BLaER1 treated with 17β-estradiol and CSF1 and Interleukin-3, amounts not matched to agents 10 nM and 100 nM (cell line): ENCODE data around the gene RBP4.

ENCODE experiments used
- H3K27ac ChIP-seq, 11 experiments: shearing (Covaris generic); formaldehyde crosslinking; 2 replicates each; pipeline ENCODE4 v1.8.1; 2022
- H3K27me3 ChIP-seq, 11 experiments: shearing (Covaris generic); formaldehyde crosslinking; 2 replicates each; pipeline ENCODE4 v1.8.1; 2022
- H3K36me3 ChIP-seq, 11 experiments: shearing (Covaris generic); formaldehyde crosslinking; 2 replicates each; pipeline ENCODE4 v1.8.1; 2022
- H3K4me1 ChIP-seq, 10 experiments: shearing (Covaris generic); formaldehyde crosslinking; 2 replicates each; pipeline ENCODE4 v1.8.1; 2022
- H3K4me2 ChIP-seq, 11 experiments: shearing (Covaris generic); formaldehyde crosslinking; 2 replicates each; pipeline ENCODE4 v1.8.1; 2022
- H3K4me3 ChIP-seq, 10 experiments: shearing (Covaris generic); formaldehyde crosslinking; 2 replicates each; pipeline ENCODE4 v1.8.1; 2022
- H3K9ac ChIP-seq, 11 experiments: shearing (Covaris generic); formaldehyde crosslinking; 2 replicates each; pipeline ENCODE4 v1.8.1; 2022
- H3K9me3 ChIP-seq, 11 experiments: shearing (Covaris generic); formaldehyde crosslinking; replicated peaks in 1 of 11; 2 replicates each; pipeline ENCODE4 v1.8.1; 2022
- H4K20me1 ChIP-seq, 11 experiments: shearing (Covaris generic); formaldehyde crosslinking; 2 replicates each; pipeline ENCODE4 v1.8.1; 2022
- Cebpa-rat ChIP-seq, 11 experiments: shearing (Covaris generic); IDR thresholded peaks; 2 replicates each; pipeline ENCODE4 v1.8.1; 2022

The RBP4 gene

GRCh38 chr10:93573051-93573909 is 27.8 kb downstream of the RBP4 start:
- Histone ChIP-seq H3K27me3 (no peaks in the 10 kb centered on the region), H3K36me3 (no peaks in the 10 kb centered on the region), H3K9ac (peak overlapping the region in 3 of 11 experiments; percentile 1 to 38 (median 16); a peak in 4 of 22 replicates), H3K27ac (peak overlapping the region in 6 of 11 experiments; percentile 6 to 61 (median 46); a peak in 10 of 22 replicates), H4K20me1 (no peaks in the 10 kb centered on the region), H3K4me2 (peak overlapping the region; percentile 45 to 87 (median 64)), H3K9me3 (no peaks in the 10 kb centered on the region; a peak in 1 of 22 replicates), H3K4me1 (peaks cover 13 to 41% (median 21%) of the 10 kb centered on the region in 10 experiments), H3K4me3 (no peak overlapping the region; a peak in 2 of 20 replicates)
- TF ChIP-seq Cebpa-rat (IDR thresholded peaks at IDR 0.05) = no peak

GRCh38 chr10:93572606-93573005 is 28.4 kb downstream of the RBP4 start:
- H3K27ac ChIP-seq = peak overlapping the region in 5 of 11 experiments; percentile 6 to 61 (median 51); a peak in 8 of 22 replicates
- H3K4me2 ChIP-seq = peak overlapping the region; percentile 45 to 87 (median 64); a peak in 21 of 22 replicates
- H3K9me3 ChIP-seq = peaks cover 0 to 6% (median 0%) of the 10 kb centered on the region in 11 experiments; a peak in 3 of 22 replicates
- H4K20me1 ChIP-seq = no peaks in the 10 kb centered on the region
- peaks cover 13 to 41% (median 21%) of the 10 kb centered on the region in 10 experiments for H3K4me1 ChIP-seq
- H3K9ac ChIP-seq = peak overlapping the region in 1 of 11 experiments; percentile 16; a peak in 1 of 22 replicates
- no peak for TF ChIP-seq Cebpa-rat (IDR thresholded peaks at IDR 0.05)
- no peaks in the 10 kb centered on the region for H3K27me3 ChIP-seq
- H3K36me3 ChIP-seq = no peaks in the 10 kb centered on the region
- H3K4me3 ChIP-seq = no peak overlapping the region

GRCh38 chr10:93570383-93570782 is 30.7 kb downstream of the RBP4 start:
- Histone ChIP-seq H3K4me1 (peaks cover 13 to 45% (median 21%) of the 10 kb centered on the region in 10 experiments), H3K4me3 (no peak overlapping the region), H3K9ac (no peak overlapping the region), H3K27me3 (no peaks in the 10 kb centered on the region), H4K20me1 (no peaks in the 10 kb centered on the region), H3K36me3 (no peaks in the 10 kb centered on the region), H3K9me3 (peaks cover 0 to 16% (median 10%) of the 10 kb centered on the region in 11 experiments; a peak in 10 of 22 replicates), H3K4me2 (no peak overlapping the region), H3K27ac (no peak overlapping the region)
- TF ChIP-seq Cebpa-rat (IDR thresholded peaks at IDR 0.05) = no peak

DNA sequence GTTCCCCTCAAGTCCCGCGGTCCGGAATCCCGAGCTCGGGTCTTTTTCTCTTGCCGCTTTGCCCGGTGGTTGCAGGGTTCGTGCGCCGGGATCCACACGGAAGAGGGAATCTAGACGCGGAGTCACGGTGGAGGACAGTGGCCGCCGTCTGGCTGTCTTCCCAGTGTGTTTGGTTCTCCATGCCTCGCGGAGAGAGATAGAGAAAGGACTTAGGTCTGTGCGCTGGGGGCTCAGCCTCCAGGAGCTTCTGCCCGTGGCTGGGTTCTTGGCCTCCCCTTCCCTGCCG is 33.0 kb downstream of the RBP4 start:
- TF ChIP-seq Cebpa-rat (IDR thresholded peaks at IDR 0.05) = no peak
- no peak overlapping the region for H3K4me2 ChIP-seq
- H3K9ac ChIP-seq = no peak overlapping the region
- peaks cover 0 to 16% (median 10%) of the 10 kb centered on the region in 11 experiments; a peak in 10 of 22 replicates for H3K9me3 ChIP-seq
- H3K27me3 ChIP-seq = no peaks in the 10 kb centered on the region
- no peak overlapping the region for H3K27ac ChIP-seq
- H3K4me1 ChIP-seq = peaks cover 5 to 32% (median 10%) of the 10 kb centered on the region in 10 experiments
- H3K4me3 ChIP-seq = no peak overlapping the region
- no peaks in the 10 kb centered on the region for H4K20me1 ChIP-seq
- no peaks in the 10 kb centered on the region for H3K36me3 ChIP-seq

DNA sequence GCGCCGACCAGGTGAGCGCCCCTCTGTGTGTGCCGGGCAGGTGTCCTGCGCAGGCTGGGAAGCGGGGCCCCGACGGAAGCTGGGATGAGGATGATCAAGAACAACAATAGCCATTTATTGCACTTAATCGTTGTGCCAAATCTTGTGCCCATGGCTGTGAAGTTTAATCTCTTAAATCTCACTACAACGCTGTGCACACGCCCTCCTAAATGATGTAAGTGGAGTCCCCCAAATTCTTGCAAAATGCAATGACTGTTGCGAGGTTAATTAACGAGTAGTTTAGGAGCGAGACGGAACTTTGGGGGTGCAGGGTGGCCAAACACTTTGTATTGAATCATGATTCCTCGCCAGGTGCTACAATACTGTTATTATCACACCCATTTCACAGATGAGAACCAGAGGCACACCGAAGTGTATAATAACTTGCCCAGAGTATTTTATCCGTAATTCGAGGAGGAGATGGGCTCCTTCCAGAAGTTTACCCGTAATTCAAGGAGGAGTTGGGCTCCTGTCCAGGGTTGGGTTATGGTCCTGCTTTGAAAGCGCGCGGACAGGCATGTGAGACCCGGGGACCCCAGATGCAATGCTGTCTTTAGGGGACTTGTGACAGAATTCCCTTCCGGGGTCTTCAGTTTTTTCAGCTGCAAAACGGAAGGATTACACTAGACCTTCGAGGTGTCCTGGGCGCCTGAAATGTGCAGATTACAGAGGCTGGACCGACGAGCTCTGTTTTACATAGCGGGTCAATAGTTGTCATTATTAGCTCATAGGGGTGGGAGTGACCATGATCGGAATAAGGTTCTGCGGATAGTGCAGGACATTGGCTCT is 33.5 kb downstream of the RBP4 start:
- Histone ChIP-seq H3K36me3 (no peaks in the 10 kb centered on the region), H3K9me3 (peaks cover 0 to 16% (median 10%) of the 10 kb centered on the region in 11 experiments; a peak in 10 of 22 replicates), H3K4me3 (no peak overlapping the region), H4K20me1 (no peaks in the 10 kb centered on the region), H3K4me2 (no peak overlapping the region), H3K27me3 (no peaks in the 10 kb centered on the region), H3K27ac (no peak overlapping the region), H3K4me1 (peaks cover 0 to 27% (median 5%) of the 10 kb centered on the region in 10 experiments; a peak in 15 of 20 replicates), H3K9ac (no peak overlapping the region)
- TF ChIP-seq Cebpa-rat (IDR thresholded peaks at IDR 0.05) = no peak

GRCh38 chr10:93566435-93567276 is 34.4 kb downstream of the RBP4 start, which contains the start of gene FFAR4:
FFAR4 (plus strand) TSS chr10:93566665; CDS start chr10:93566721, 56 bp downstream.
- no peaks in the 10 kb centered on the region for H3K36me3 ChIP-seq
- TF ChIP-seq Cebpa-rat (IDR thresholded peaks at IDR 0.05) = peak in 2 of 11 experiments; percentile 44 to 46; a peak in 2 of 22 replicates
- peak within 1 kb of the TSS in 2 of 11 experiments; percentile 4 to 46; a peak in 2 of 22 replicates for H3K4me2 ChIP-seq
- no peaks in the 10 kb centered on the region for H4K20me1 ChIP-seq
- no peak within 1 kb of the TSS for H3K9ac ChIP-seq
- H3K4me1 ChIP-seq = peaks cover 0 to 18% (median 0%) of the 10 kb centered on the region in 10 experiments; a peak in 6 of 20 replicates
- no peak within 1 kb of the TSS for H3K4me3 ChIP-seq
- H3K27ac ChIP-seq = no peak within 1 kb of the TSS
- H3K9me3 ChIP-seq = peaks cover 0 to 16% (median 10%) of the 10 kb centered on the region in 11 experiments; a peak in 10 of 22 replicates
- H3K27me3 ChIP-seq = no peaks in the 10 kb centered on the region

GRCh38 chr10:93565446-93565845 is 35.6 kb downstream of the RBP4 start:
- Histone ChIP-seq H3K36me3 (no peaks in the 10 kb centered on the region), H3K27me3 (no peaks in the 10 kb centered on the region), H3K4me2 (peak overlapping the region in 2 of 11 experiments; percentile 4 to 46; a peak in 2 of 22 replicates), H3K27ac (no peak overlapping the region), H4K20me1 (no peaks in the 10 kb centered on the region), H3K4me1 (peaks cover 0 to 11% (median 0%) of the 10 kb centered on the region in 10 experiments; a peak in 3 of 20 replicates), H3K9ac (no peak overlapping the region), H3K4me3 (no peak overlapping the region), H3K9me3 (peaks cover 0 to 16% (median 10%) of the 10 kb centered on the region in 11 experiments; a peak in 10 of 22 replicates)
- TF ChIP-seq Cebpa-rat (IDR thresholded peaks at IDR 0.05) = no peak

GRCh38 chr10:93560541-93560940 is 40.5 kb downstream of the RBP4 start:
- no peak overlapping the region for H3K4me3 ChIP-seq
- H3K4me1 ChIP-seq = peaks cover 0 to 24% (median 0%) of the 10 kb centered on the region in 10 experiments; a peak in 6 of 20 replicates
- H3K9me3 ChIP-seq = no peaks in the 10 kb centered on the region
- H4K20me1 ChIP-seq = no peaks in the 10 kb centered on the region
- no peaks in the 10 kb centered on the region for H3K36me3 ChIP-seq
- no peaks in the 10 kb centered on the region for H3K27me3 ChIP-seq
- H3K9ac ChIP-seq = no peak overlapping the region
- no peak overlapping the region for H3K27ac ChIP-seq
- no peak for TF ChIP-seq Cebpa-rat (IDR thresholded peaks at IDR 0.05)
- no peak overlapping the region for H3K4me2 ChIP-seq
